GM21423 (cell line): ENCODE measurements around the gene GSTA2.
"Not testable (repeated sequence)": the region's sequence is repeated elsewhere in the genome, so short reads cannot be mapped to it uniquely, and the experiment has no call there.

Source experiments
- ATAC-seq: cut with Tn5 transposase; IDR thresholded peaks from one replicate; pipeline ENCODE4 v1.9.1; 2021; ENCODE audit warnings: mild to moderate bottlenecking, moderate library complexity; ENCODE audit not compliant: unreplicated experiment

GSTA2 gene

GRCh38 chr6:52763322-52763916 lies at the start of gene GSTA2:
GSTA2 (minus strand) TSS chr6:52763475; CDS start chr6:52757947, 5,528 bp downstream.
- ATAC-seq: not testable (repeated sequence)

GRCh38 chr6:52809777-52810176 lies 46.5 kb upstream of the GSTA2 start:
- not testable (repeated sequence) for ATAC-seq

GRCh38 chr6:52808660-52809059 lies 45.4 kb upstream of the GSTA2 start:
- ATAC-seq: no peak

GRCh38 chr6:52803668-52804255 lies 40.5 kb upstream of the GSTA2 start, which contains the start of gene GSTA1:
GSTA1 (minus strand) TSS chr6:52803816; CDS start chr6:52799267, 4,549 bp downstream.
- ATAC-seq: not testable (repeated sequence)

- ATAC-seq: no peak
These were observed 39.5 kb upstream of the GSTA2 start for GRCh38 chr6:52802806-52803205.

GRCh38 chr6:52801188-52801841 lies 38.0 kb upstream of the GSTA2 start:
- no peak for ATAC-seq

- ATAC-seq: not testable (repeated sequence)
These were observed 36.0 kb upstream of the GSTA2 start for GRCh38 chr6:52799272-52799671.

GRCh38 chr6:52794366-52794765 lies 31.1 kb upstream of the GSTA2 start:
- not testable (repeated sequence) for ATAC-seq

- ATAC-seq: no peak
These were observed 27.6 kb upstream of the GSTA2 start for GRCh38 chr6:52790861-52791260.

- not testable (repeated sequence) for ATAC-seq
These were observed 26.4 kb upstream of the GSTA2 start for GRCh38 chr6:52789658-52790057.

GRCh38 chr6:52788478-52788877 lies 25.2 kb upstream of the GSTA2 start:
- ATAC-seq: no peak

- no peak for ATAC-seq
These were observed 24.6 kb upstream of the GSTA2 start for GRCh38 chr6:52787917-52788316.

- ATAC-seq: no peak
These were observed 23.1 kb upstream of the GSTA2 start for GRCh38 chr6:52786249-52786956.

GRCh38 chr6:52782696-52783274 lies 19.5 kb upstream of the GSTA2 start:
- not testable (repeated sequence) for ATAC-seq

GRCh38 chr6:52782209-52782608 lies 18.9 kb upstream of the GSTA2 start:
- not testable (repeated sequence) for ATAC-seq

GRCh38 chr6:52779237-52779636 lies 16.0 kb upstream of the GSTA2 start:
- ATAC-seq: no peak

- ATAC-seq: not testable (repeated sequence)
These were observed 13.6 kb upstream of the GSTA2 start for GRCh38 chr6:52776711-52777351.

- ATAC-seq: not testable (repeated sequence)
These were observed 6.1 kb upstream of the GSTA2 start for GRCh38 chr6:52769399-52769798.

- ATAC-seq: not testable (repeated sequence)
These were observed 4.4 kb upstream of the GSTA2 start for GRCh38 chr6:52767658-52768057.

GRCh38 chr6:52761673-52762491 lies 1.4 kb downstream of the GSTA2 start:
- ATAC-seq: not testable (repeated sequence)
